NCI-H345 (cell line): ENCODE data around the gene PPP1R14C.
"Not testable (repeated sequence)": the region's sequence is repeated elsewhere in the genome, so short reads cannot be mapped to it uniquely, and the experiment has no call there.

ENCODE experiments used
- DNase-seq: peaks from one replicate; lab custom pipeline; 2025; lab: John Stamatoyannopoulos, UW

Gene PPP1R14C

GRCh38 chr6:150220634-150221551, 78.0 kb downstream of the PPP1R14C start:
- no peak for DNase-seq

GRCh38 chr6:150224820-150225219, 82.0 kb downstream of the PPP1R14C start:
- no peak for DNase-seq

- no peak for DNase-seq
Measured at GRCh38 chr6:150227281-150227680, 84.4 kb downstream of the PPP1R14C start.

DNA sequence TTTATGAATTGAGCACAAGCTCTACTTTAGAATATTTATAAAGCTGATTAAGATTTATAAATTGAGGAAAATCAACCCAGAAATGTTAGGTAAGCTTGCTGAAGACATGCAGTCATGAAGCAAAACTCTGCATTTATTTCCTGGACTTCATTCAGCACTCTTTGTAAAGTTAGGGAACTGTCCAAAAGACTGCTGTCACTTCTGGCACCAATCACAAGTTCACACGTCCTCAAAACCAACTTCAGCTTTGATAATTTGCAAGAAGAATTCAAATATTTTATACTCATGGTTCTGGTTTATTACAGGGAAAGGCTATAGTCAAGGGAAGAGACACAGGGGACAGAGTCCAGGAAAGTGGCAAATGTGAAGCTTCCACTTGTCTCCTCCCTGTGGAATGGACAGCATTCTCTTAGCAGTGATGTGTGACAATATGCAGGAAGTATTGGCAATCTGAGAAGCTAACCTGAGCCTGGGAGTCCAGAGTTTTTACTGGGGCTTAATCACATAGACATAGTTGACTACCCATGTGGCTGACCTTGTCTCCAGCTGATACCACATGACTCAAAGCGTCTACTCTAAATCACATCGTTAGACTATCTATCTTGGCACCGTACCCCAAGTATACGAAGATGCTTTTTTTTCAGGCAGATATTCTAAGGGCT, 85.4 kb downstream of the PPP1R14C start:
- DNase-seq: no peak

GRCh38 chr6:150229436-150230163, 86.8 kb downstream of the PPP1R14C start:
- no peak for DNase-seq

- DNase-seq: no peak
Measured at GRCh38 chr6:150230164-150230561, 87.3 kb downstream of the PPP1R14C start.

- DNase-seq: no peak
Measured at GRCh38 chr6:150230832-150231524, 88.1 kb downstream of the PPP1R14C start.

DNA sequence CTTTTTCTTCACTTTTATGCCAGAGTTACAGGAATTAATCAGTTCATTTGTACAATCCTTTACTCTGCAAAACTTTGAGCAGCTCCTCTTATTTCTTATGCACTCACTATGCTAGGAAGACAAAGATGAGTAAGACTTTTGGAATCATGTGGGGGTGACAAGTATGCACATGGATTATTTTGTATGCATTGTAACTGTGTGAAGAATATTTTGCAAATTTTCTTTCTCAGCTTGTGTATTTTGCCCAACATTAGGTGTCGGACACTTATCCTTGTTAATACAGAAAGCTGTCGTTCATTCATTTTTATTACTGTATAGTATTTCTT, 88.6 kb downstream of the PPP1R14C start:
- DNase-seq: no peak

DNA sequence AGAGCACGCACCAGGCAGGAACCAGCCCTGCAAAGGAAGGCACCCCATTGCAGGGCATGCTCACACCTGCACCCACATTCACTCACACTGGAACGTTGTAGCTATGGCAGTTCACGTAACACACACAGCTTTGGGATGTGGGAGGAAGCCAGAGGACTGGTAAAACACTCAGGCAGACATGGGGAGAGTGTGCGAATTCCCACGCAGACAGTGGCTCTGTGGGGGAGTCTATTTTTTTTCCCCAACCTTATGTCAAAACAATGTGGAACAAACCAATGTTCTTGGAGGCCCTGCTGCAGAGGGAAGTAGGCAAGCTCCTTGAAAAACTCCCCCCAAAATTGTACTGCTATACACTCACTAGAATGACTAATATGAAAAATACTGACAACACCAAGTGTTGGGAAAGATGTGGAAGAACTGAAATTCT, 91.0 kb downstream of the PPP1R14C start:
- DNase-seq: no peak

DNA sequence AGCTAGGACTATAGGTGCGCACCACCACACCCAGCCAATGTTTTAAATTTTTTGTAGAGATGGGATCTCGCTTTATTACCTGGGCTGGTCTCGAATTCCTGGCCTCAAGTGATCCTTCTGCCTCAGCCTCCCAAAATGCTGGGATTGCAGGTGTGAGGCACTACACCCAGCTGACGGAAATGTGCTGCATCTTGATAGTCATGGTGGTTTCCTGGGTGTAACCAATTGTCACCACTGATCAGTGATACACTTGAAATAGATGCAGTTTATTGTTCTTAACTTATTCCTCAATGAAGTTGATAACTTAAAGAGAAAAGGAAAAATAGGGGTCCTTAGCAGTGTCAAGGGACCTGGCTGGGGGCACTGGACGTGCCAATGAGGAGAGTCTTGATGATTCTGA, 92.4 kb downstream of the PPP1R14C start:
- DNase-seq: no peak

DNA sequence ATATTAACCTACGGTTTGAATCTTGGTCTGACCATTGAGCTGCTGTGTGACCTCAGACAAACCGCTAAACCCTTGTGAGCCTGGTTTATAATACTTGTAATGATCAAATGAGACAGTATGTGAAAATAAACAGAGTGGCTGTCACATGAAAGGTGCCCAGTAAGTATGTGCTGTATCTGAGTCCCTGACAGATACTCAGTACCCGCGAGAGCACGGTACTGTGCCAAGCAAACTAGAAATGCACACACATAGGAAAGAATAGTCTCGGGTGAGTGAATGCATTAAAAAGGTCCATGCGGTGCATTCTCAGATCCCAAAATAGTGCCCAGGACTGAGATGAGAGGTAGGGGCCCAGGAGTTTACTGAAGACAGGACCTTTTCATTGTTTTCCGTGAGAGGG, 93.3 kb downstream of the PPP1R14C start:
- no peak for DNase-seq

DNA sequence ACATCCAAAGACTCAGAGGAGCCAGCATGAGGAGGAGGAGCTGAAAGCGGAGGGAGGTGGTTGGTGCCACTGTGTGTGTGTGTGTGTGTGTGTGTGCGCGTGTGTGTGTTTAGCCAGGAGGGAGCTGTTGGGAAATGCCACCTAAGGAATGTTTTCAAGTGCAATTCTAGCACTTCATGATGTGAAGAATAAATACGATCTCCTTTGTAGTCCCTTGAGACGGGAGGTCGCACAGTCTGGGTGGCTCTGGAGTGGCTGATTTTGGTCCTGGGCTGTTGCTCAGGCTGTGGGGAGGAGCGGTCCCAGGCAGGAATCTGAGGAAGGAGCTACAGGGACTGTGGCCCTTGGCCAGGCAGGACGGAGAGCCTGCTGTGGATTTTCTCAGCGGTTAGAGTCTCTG, 93.7 kb downstream of the PPP1R14C start:
- no peak for DNase-seq

- no peak for DNase-seq
Measured at GRCh38 chr6:150237626-150238025, 94.8 kb downstream of the PPP1R14C start.

DNA sequence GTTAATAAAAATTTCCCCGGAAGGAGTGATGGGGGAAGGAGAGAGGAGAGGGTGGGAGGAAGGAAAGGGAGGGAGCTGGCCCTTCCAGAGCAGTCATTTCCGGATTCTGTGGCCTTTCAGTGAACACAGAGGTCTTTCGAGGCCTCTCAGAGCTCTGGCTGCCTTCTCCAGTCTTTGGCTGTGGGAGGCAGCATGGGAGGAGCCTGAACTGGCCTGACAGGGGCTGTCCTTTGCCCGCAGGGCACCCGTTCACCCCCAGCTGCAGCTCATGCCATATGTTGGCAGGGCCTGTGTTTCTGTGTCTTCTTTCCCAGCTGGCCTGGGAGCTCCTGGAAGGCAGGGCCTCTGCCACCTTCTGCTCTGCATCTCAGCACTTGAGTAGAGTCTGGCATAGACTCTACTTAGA, 95.5 kb downstream of the PPP1R14C start:
- no peak for DNase-seq

DNA sequence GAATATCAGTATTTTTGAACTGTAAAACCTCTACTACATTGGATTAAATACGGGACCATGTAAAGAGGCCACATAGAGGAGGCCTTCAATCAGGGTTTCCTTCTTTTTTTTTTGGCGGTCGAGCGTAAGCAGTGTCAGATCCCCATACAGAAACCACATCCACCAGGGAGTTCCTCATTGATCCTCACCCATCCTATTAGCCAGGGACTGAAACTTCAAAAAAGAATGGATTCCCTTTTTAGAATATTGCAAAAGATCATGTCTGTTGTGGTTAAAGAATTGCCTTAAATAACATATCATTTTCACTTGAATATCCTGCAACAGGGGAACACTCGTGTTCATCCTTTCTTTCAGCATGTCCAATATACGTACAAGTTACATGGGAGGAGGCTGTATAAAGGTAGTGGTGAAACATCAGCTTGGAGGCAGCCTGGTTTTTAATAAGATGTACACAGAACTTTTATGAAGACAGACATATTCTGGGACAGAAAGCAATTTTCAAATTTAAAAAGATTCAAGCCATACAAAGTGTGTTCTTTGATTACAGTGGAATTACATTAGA, 96.1 kb downstream of the PPP1R14C start:
- no peak for DNase-seq

- DNase-seq: not testable (repeated sequence)
Measured at GRCh38 chr6:150241756-150242155, 98.9 kb downstream of the PPP1R14C start.

GRCh38 chr6:150243620-150244314, 100.9 kb downstream of the PPP1R14C start:
- no peak for DNase-seq

DNA sequence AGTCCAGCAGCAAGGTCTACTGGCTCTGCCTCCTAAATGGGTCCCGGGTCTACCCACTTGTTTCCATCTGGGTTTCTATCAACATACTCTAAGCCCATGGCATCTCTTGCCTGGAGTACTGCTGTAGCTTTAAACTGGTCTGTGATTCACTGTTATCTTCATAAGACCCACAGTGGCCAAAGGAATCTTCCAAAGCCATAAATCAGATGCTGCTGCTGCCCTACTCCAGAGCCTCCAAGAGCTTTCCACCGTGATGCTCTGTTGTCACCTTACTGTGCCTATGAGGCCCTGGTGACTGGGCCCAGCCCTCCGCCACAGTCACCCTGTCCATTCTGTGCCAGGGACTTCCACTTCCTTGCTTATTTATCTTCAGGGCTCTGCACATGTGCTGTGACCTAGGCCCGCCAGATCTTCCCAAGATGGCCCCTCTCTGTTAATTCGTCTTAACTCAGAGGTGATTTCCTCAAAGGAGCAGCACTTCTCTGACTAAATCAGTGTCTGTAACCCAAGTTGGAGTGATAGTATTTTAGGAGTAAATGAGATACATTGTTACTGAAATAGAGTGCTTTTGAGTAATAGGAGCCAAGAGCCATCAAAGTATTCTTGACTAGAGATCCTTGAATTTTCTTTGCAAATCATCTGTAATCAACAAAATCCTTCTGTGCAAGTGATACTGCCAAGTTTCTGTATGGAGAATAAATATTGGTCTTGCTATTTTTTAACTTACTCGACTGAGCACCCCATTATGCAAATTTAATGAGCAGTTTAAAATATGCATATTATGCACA, 102.5 kb downstream of the PPP1R14C start:
- no peak for DNase-seq

- no peak for DNase-seq
Measured at GRCh38 chr6:150247803-150248202, 105.0 kb downstream of the PPP1R14C start.

DNA sequence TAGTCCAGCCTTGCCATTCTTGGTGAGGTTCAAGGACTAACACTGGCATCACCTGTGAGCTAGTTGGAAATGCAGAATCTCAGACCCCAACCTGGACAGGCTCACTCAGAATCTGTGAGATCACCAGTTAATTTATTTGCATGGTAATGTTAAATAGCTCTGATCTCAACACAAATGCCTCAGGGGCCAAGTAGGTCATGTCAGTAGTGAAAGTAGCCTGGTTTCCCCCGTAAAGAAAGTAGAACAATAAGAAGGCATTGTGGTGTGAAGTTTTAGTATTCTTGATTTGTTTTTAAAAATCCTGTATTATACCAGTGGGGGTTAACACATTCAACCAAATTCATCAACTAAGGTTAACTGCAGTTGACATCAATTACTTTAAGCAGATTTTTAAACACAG, 105.5 kb downstream of the PPP1R14C start:
- DNase-seq: no peak
